Activated CD8-positive, alpha-beta memory T cell treated with anti-CD3 and anti-CD28 coated beads for 1 hour (primary cell): Measurements from ENCODE around the gene MPHOSPH9.

Source experiments
- DNase-seq, 2 donors: peaks; one replicate each; pipeline ENCODE4 v3.0.0-alpha.2; 2020; ENCODE audit warnings: low read depth in 1 of 2; ENCODE audit errors: extremely low read depth in 1 of 2

MPHOSPH9 gene

GRCh38 chr12:123106640-123107359 is 126.1 kb downstream of the MPHOSPH9 start:
- DNase-seq: peak; percentile 18 to 34

GRCh38 chr12:123105211-123105826 is 127.6 kb downstream of the MPHOSPH9 start:
- DNase-seq: no peak

GRCh38 chr12:123104809-123105208 is 128.1 kb downstream of the MPHOSPH9 start:
- no peak for DNase-seq
